ENCODE measurements around the gene FASN.

Gene FASN

GRCh38 chr17:82055965-82056728, 41.9 kb downstream of the FASN start:
- no peak for DNase-seq (ENCODE audit: low read depth)

GRCh38 chr17:82055023-82055964, 42.7 kb downstream of the FASN start:
- no peak for DNase-seq (ENCODE audit: low read depth)

GRCh38 chr17:82054351-82055022, 43.5 kb downstream of the FASN start:
- DNase-seq (ENCODE audit: low read depth), result no peak

- DNase-seq (ENCODE audit: low read depth), result no peak
Measured at GRCh38 chr17:82053556-82054263, 44.3 kb downstream of the FASN start.

GRCh38 chr17:82053130-82053529, 44.9 kb downstream of the FASN start:
- DNase-seq (ENCODE audit: low read depth), result no peak

- DNase-seq (ENCODE audit: low read depth), result no peak
Measured at GRCh38 chr17:82052638-82053059, 45.4 kb downstream of the FASN start.

GRCh38 chr17:82051776-82052637, 46.0 kb downstream of the FASN start, which contains the start of the genes GPS1 and RFNG:
TSS of gene GPS1 (plus strand) at chr17:82051898. CDS start at chr17:82051932, 34 bp downstream.
TSS of gene RFNG (minus strand) at chr17:82051811. CDS start at chr17:82051766, 45 bp downstream.
- peak; percentile 62 for DNase-seq (ENCODE audit: low read depth)

- peak; percentile 27 for DNase-seq (ENCODE audit: low read depth)
Measured at GRCh38 chr17:82050761-82051641, 47.0 kb downstream of the FASN start.

GRCh38 chr17:82050152-82050760, 47.8 kb downstream of the FASN start:
- no peak for DNase-seq (ENCODE audit: low read depth)

GRCh38 chr17:82049521-82049971, 48.5 kb downstream of the FASN start:
- no peak for DNase-seq (ENCODE audit: low read depth)

- no peak for DNase-seq (ENCODE audit: low read depth)
Measured at GRCh38 chr17:82049106-82049505, 48.9 kb downstream of the FASN start.

GRCh38 chr17:82048571-82048971, 49.5 kb downstream of the FASN start:
- DNase-seq (ENCODE audit: low read depth), result no peak

- no peak for DNase-seq (ENCODE audit: low read depth)
Measured at GRCh38 chr17:82047914-82048570, 50.0 kb downstream of the FASN start.

- DNase-seq (ENCODE audit: low read depth), result no peak
Measured at GRCh38 chr17:82047379-82047778, 50.7 kb downstream of the FASN start.

- DNase-seq (ENCODE audit: low read depth), result no peak
Measured at GRCh38 chr17:82046903-82047302, 51.1 kb downstream of the FASN start.

- no peak for DNase-seq (ENCODE audit: low read depth)
Measured at GRCh38 chr17:82045936-82046484, 52.0 kb downstream of the FASN start.

GRCh38 chr17:82043507-82043906, 54.5 kb downstream of the FASN start:
- no peak for DNase-seq (ENCODE audit: low read depth)

- DNase-seq (ENCODE audit: low read depth), result no peak
Measured at GRCh38 chr17:82042649-82043048, 55.4 kb downstream of the FASN start.
